GM23248 (cell line): ENCODE data around the gene PEX16. TPM values are rescaled to one million over a fixed set of nuclear protein-coding genes. Genes with fewer than 3 reads are reported as not detected.
"Not testable (repeated sequence)": the region's sequence is repeated elsewhere in the genome, so short reads cannot be mapped to it uniquely, and the experiment has no call there.

ENCODE experiments used
- DNase-seq: peaks from one replicate; pipeline ENCODE4 v3.0.0-alpha.2; 2015
- H2AFZ ChIP-seq: fragments of 200-600 bp; sonication (generic); 2 replicates; pipeline ENCODE4 v1.6.1; 2016; ENCODE audit warnings: antibody characterized with exemption
- H3F3A ChIP-seq: fragments of 200-600 bp; sonication (generic); 2 replicates; pipeline ENCODE4 v1.6.1; 2016; ENCODE audit warnings: mild to moderate bottlenecking, antibody characterized with exemption, mixed run types; ENCODE audit not compliant: insufficient read depth
- H3K27ac ChIP-seq: fragments of 200-600 bp; sonication (generic); 2 replicates; pipeline ENCODE4 v1.5.1; 2016; ENCODE audit warnings: mild to moderate bottlenecking
- H3K27me3 ChIP-seq: fragments of 200-600 bp; sonication (generic); replicated peaks from 2 replicates; pipeline ENCODE4 v1.6.1; 2016; ENCODE audit warnings: mild to moderate bottlenecking; ENCODE audit not compliant: insufficient read depth
- H3K36me3 ChIP-seq: fragments of 200-600 bp; sonication (generic); 2 replicates; pipeline ENCODE4 v1.6.1; 2016; ENCODE audit warnings: low read depth, mild to moderate bottlenecking
- H3K4me1 ChIP-seq: fragments of 200-600 bp; sonication (generic); 2 replicates; pipeline ENCODE4 v1.6.1; 2016; ENCODE audit warnings: mild to moderate bottlenecking; ENCODE audit not compliant: insufficient read depth
- H3K4me2 ChIP-seq: fragments of 200-600 bp; sonication (generic); one replicate; pipeline ENCODE4 v1.6.1; 2016; ENCODE audit warnings: mild to moderate bottlenecking; ENCODE audit not compliant: unreplicated experiment
- H3K4me3 ChIP-seq: fragments of 200-600 bp; sonication (generic); 2 replicates; pipeline ENCODE4 v1.5.1; 2016; ENCODE audit warnings: mild to moderate bottlenecking
- H3K79me2 ChIP-seq: fragments of 200-600 bp; sonication (generic); 2 replicates; pipeline ENCODE4 v1.6.1; 2016; ENCODE audit warnings: mild to moderate bottlenecking; ENCODE audit not compliant: insufficient read depth
- H3K9ac ChIP-seq: fragments of 200-600 bp; sonication (generic); 2 replicates; pipeline ENCODE4 v1.6.1; 2016; ENCODE audit warnings: mild to moderate bottlenecking
- H3K9me2 ChIP-seq: fragments of 200-600 bp; sonication (generic); 2 replicates; pipeline ENCODE4 v1.6.1; 2016; ENCODE audit warnings: mixed run types, mild to moderate bottlenecking, moderate library complexity; ENCODE audit not compliant: insufficient read depth
- H3K9me3 ChIP-seq: fragments of 200-600 bp; sonication (generic); one replicate; pipeline ENCODE4 v1.6.1; 2017; ENCODE audit warnings: low read depth
- H4K20me1 ChIP-seq: fragments of 200-600 bp; sonication (generic); 2 replicates; pipeline ENCODE4 v1.6.0; 2016; ENCODE audit not compliant: insufficient read depth
- EZH2 ChIP-seq: fragments of 200-600 bp; sonication (generic); IDR thresholded peaks from 2 replicates; pipeline ENCODE4 v1.6.1; 2018; ENCODE audit warnings: antibody characterized with exemption, mild to moderate bottlenecking; ENCODE audit not compliant: insufficient read depth, poor library complexity, severe bottlenecking
- EZH2phosphoT487 ChIP-seq: fragments of 200-600 bp; sonication (generic); IDR thresholded peaks from 2 replicates; pipeline ENCODE4 v1.6.1; 2018; ENCODE audit warnings: antibody characterized with exemption, moderate library complexity, mild to moderate bottlenecking, low read depth; ENCODE audit not compliant: insufficient read depth
- WGBS, 2 experiments: methylation state at CpG; one replicate each; pipeline ENCODE4 v1.1.6; 2015 to 2017; ENCODE audit warnings: low lambda C conversion rate in 2 of 2, low coverage in 1 of 2; ENCODE audit errors: missing lambda C conversion rate in 2 of 2; 5-methylcytosine and 5-hydroxymethylcytosine counted together
- in situ Hi-C: fragments of 300-500 bp; cut with MboI; formaldehyde crosslinking; loops from 2 replicates; pipeline ENCODE4 v1.15.0; 2020
- polyA plus RNA-seq: library from polyadenylated mRNA; unstranded; fragments of >200 nt; fragmentation: Nextera tagmentation; extraction: Ambion mirVana; gene quantifications from 2 replicates; pipeline ENCODE4 v1.2.1, GENCODE V29; 2016
- total RNA-seq: library from RNA; depleted of rRNA; stranded (reverse); fragments of >200 nt; shearing (Covaris generic); gene quantifications from 2 replicates; pipeline ENCODE4 v1.2.3, GENCODE V29; 2014

The PEX16 gene
- total and polyA plus RNA-seq, 2 experiments from 2014 or later: 21.2 to 23.2 TPM

- no peak overlapping the region for H2AFZ ChIP-seq
- H3K9me3 ChIP-seq: no peaks in the 10 kb centered on the region
- peak overlapping the region; percentile 93 for H3K4me2 ChIP-seq
- no peak for TF ChIP-seq EZH2
- no peak for TF ChIP-seq EZH2phosphoT487
- H3K27me3 ChIP-seq: no peaks in the 10 kb centered on the region
- no peaks in the 10 kb centered on the region for H3K79me2 ChIP-seq
- H3K36me3 ChIP-seq: no peaks in the 10 kb centered on the region
- no peaks in the 10 kb centered on the region for H3K9me2 ChIP-seq
- H3F3A ChIP-seq: no peaks in the 10 kb centered on the region
- H3K4me3 ChIP-seq: peak overlapping the region; percentile 75
- no peaks in the 10 kb centered on the region for H3K4me1 ChIP-seq
- no peaks in the 10 kb centered on the region for H4K20me1 ChIP-seq
- WGBS, 2 experiments: 4 to 6% methylated on average over 8 of the region's 8 CpGs
- DNase-seq: peak; percentile 42
- in situ Hi-C loops: loop anchor here (10.0 kb wide), 1 partner anchor 56 kb away; the partner anchor contains the start of gene CRY2
- H3K9ac ChIP-seq: peak overlapping the region; percentile 85; the same call in 1 of the 2 replicates
- no peak overlapping the region for H3K27ac ChIP-seq
These were observed 16.6 kb downstream of the PEX16 start for GRCh38 chr11:45900916-45901617.

- 1 to 2% methylated on average over 26 to 28 of the region's 59 CpGs for WGBS, 2 experiments
- H3K27ac ChIP-seq, H3F3A ChIP-seq, H3K4me1 ChIP-seq, H3K36me3 ChIP-seq, H3K79me2 ChIP-seq, H3K9me3 ChIP-seq, H4K20me1 ChIP-seq, H3K27me3 ChIP-seq, H3K9me2 ChIP-seq: not testable (repeated sequence)
- Histone ChIP-seq H2AFZ (peak overlapping the region; percentile 80), H3K4me3 (peak overlapping the region; percentile 75), H3K4me2 (peak overlapping the region; percentile 93), H3K9ac (peak overlapping the region; percentile 85)
- peak; percentile 57 for DNase-seq
- in situ Hi-C loops: loop anchor here (10.0 kb wide), 1 partner anchor 55 kb away; the partner anchor contains the start of gene CRY2
These were observed 17.4 kb downstream of the PEX16 start for GRCh38 chr11:45900175-45900800.

GRCh38 chr11:45899448-45900174 is 18.1 kb downstream of the PEX16 start:
- WGBS, 2 experiments: 1 to 3% methylated on average over 25 to 62 of the region's 62 CpGs

GRCh38 chr11:45899086-45899447 is 18.6 kb downstream of the PEX16 start:
- no peaks in the 10 kb centered on the region for H3K9me3 ChIP-seq
- no peaks in the 10 kb centered on the region for H4K20me1 ChIP-seq
- 27 to 36% methylated on average over 3 of the region's 3 CpGs for WGBS, 2 experiments
- H3K27me3 ChIP-seq: no peaks in the 10 kb centered on the region
- H3K4me3 ChIP-seq: peak overlapping the region; percentile 75; the same call in 1 of the 2 replicates
- H3K4me1 ChIP-seq: no peaks in the 10 kb centered on the region
- H3K9me2 ChIP-seq: no peaks in the 10 kb centered on the region
- 0 out of 2 replicates have a peak overlapping the region, but pooled peaks have one; percentile 41 for H3K27ac ChIP-seq
- no peak overlapping the region for H2AFZ ChIP-seq
- H3K9ac ChIP-seq: peak overlapping the region; percentile 85; the same call in 1 of the 2 replicates
- TF ChIP-seq EZH2phosphoT487 (no peak), EZH2 (no peak)
- peak overlapping the region; percentile 93 for H3K4me2 ChIP-seq
- no peak for DNase-seq
- no peaks in the 10 kb centered on the region for H3K79me2 ChIP-seq
- in situ Hi-C loops: no loop called here
- H3K36me3 ChIP-seq: no peaks in the 10 kb centered on the region
- no peaks in the 10 kb centered on the region for H3F3A ChIP-seq

More at GRCh38 chr11:45899448-45900174, 18.1 kb downstream of the PEX16 start:
- Histone ChIP-seq H3K36me3 (no peaks in the 10 kb centered on the region), H3K9me3 (no peaks in the 10 kb centered on the region), H3K27me3 (no peaks in the 10 kb centered on the region), H3K9ac (peak overlapping the region; percentile 85), H3K4me2 (peak overlapping the region; percentile 93), H3K27ac (peak overlapping the region; percentile 41; the same call in 1 of the 2 replicates), H3K9me2 (no peaks in the 10 kb centered on the region), H4K20me1 (no peaks in the 10 kb centered on the region), H3K4me1 (no peaks in the 10 kb centered on the region), H2AFZ (peak overlapping the region; percentile 80), H3K4me3 (peak overlapping the region; percentile 75), H3K79me2 (no peaks in the 10 kb centered on the region), H3F3A (no peaks in the 10 kb centered on the region)
- in situ Hi-C loops: loop anchor here (10.0 kb wide), 1 partner anchor 55 kb away; the partner anchor contains the start of gene CRY2
- DNase-seq: peak; percentile 95
- TF ChIP-seq EZH2phosphoT487: no peak
- TF ChIP-seq EZH2: no peak
